Osteoblast (primary cell): Measurements from ENCODE around the gene AARSD1. TPM values are rescaled to one million over a fixed set of nuclear protein-coding genes. Genes with fewer than 3 reads are reported as not detected.
A peak's percentile ranks its signal among the peaks of the same experiment; 100 is the strongest.

ENCODE experiments used
- DNase-seq: peaks from one replicate; pipeline ENCODE4 v3.0.0; 2011; ENCODE audit warnings: low spot score, mixed read lengths; ENCODE audit not compliant: insufficient read length; ENCODE audit errors: missing footprints
- H2AFZ ChIP-seq: 2 replicates; pipeline ENCODE4 v1.6.0; 2011; ENCODE audit warnings: mild to moderate bottlenecking, low read length
- H3K27ac ChIP-seq: 2 replicates; pipeline ENCODE4 v1.5.1; 2011; ENCODE audit warnings: mild to moderate bottlenecking, low read depth, low read length, moderate library complexity
- H3K27me3 ChIP-seq: 2 replicates; pipeline ENCODE4 v1.6.0; 2012; ENCODE audit warnings: mild to moderate bottlenecking, control low read depth, inconsistent platforms, low read length, moderate library complexity; ENCODE audit not compliant: insufficient read depth
- H3K36me3 ChIP-seq: 2 replicates; pipeline ENCODE4 v1.5.1; 2011; ENCODE audit warnings: mild to moderate bottlenecking, low read length, control low read depth, moderate library complexity; ENCODE audit not compliant: insufficient read depth
- H3K4me1 ChIP-seq: 2 replicates; pipeline ENCODE4 v1.5.1; 2011; ENCODE audit warnings: mild to moderate bottlenecking, low read length, control low read depth, moderate library complexity; ENCODE audit not compliant: insufficient read depth
- H3K4me2 ChIP-seq: 2 replicates; pipeline ENCODE4 v1.6.0; 2011; ENCODE audit warnings: mild to moderate bottlenecking, low read length; ENCODE audit not compliant: insufficient read depth
- H3K4me3 ChIP-seq: fragments of 200-600 bp; sonication (generic); 3 replicates; pipeline ENCODE4 v1.5.1; 2012; ENCODE audit warnings: mild to moderate bottlenecking, low read length, inconsistent platforms; ENCODE audit not compliant: insufficient read depth
- H3K79me2 ChIP-seq: 2 replicates; pipeline ENCODE4 v1.6.0; 2012; ENCODE audit warnings: mild to moderate bottlenecking, low read length, control low read depth, inconsistent platforms; ENCODE audit not compliant: insufficient read depth
- H3K9me3 ChIP-seq: 2 replicates; pipeline ENCODE4 v1.5.1; 2011; ENCODE audit warnings: low read depth, low read length, control low read depth
- H4K20me1 ChIP-seq: 2 replicates; pipeline ENCODE4 v1.6.0; 2012; ENCODE audit warnings: mild to moderate bottlenecking, low read length, control low read depth; ENCODE audit not compliant: insufficient read depth
- total RNA-seq: library from RNA; depleted of rRNA; stranded (reverse); fragments of >200 nt; gene quantifications from 2 replicates; pipeline ENCODE4 v1.2.3, GENCODE V29; 2012
- TF ChIP-seq, protein P1 (sequence below): IDR thresholded peaks from 2 replicates; pipeline ENCODE4 v1.5.1; 2011; ENCODE audit warnings: mild to moderate bottlenecking, low read depth, low read length, moderate library complexity; ENCODE audit errors: extremely low read depth

Gene AARSD1
- total RNA-seq, 1 donor = 14.1 TPM

DNA sequence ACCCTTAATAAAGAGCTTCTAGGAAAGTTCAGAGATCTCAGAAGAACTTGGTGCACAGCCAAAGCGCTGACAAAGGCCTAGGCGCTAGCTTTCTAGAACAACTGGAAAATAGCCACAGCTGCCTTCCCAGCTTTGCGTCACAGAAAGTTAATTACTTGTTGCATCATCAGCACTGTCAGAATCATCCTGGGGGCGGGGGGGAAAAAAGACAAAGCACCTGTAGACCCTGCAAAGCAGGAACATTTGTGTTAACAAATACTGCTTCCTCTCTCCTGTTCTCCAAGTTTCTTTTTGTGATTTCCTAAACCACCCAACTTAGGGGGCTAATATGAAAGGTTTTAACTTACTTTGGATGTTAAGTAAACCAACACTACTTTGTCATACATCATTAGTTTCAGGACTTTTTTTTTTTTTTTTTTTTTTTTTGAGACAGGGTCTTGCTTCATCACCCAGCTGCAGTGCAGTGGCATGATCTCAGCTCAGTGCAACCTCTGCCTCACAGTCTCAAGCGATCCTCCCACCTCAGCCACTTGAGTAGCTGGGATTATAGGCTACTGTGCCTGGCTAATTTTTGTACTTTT is 4.8 kb upstream of the AARSD1 start:
- Histone ChIP-seq H4K20me1 (no peaks in the 10 kb centered on the region), H2AFZ (no peak overlapping the region), H3K4me1 (no peaks in the 10 kb centered on the region), H3K4me2 (no peak overlapping the region), H3K79me2 (peaks cover 5% of the 10 kb centered on the region), H3K36me3 (no peaks in the 10 kb centered on the region), H3K27ac (no peak overlapping the region), H3K9me3 (no peaks in the 10 kb centered on the region), H3K4me3 (no peak overlapping the region), H3K27me3 (no peaks in the 10 kb centered on the region)
- DNase-seq = peak; percentile 17
- TF ChIP-seq, protein P1, sequence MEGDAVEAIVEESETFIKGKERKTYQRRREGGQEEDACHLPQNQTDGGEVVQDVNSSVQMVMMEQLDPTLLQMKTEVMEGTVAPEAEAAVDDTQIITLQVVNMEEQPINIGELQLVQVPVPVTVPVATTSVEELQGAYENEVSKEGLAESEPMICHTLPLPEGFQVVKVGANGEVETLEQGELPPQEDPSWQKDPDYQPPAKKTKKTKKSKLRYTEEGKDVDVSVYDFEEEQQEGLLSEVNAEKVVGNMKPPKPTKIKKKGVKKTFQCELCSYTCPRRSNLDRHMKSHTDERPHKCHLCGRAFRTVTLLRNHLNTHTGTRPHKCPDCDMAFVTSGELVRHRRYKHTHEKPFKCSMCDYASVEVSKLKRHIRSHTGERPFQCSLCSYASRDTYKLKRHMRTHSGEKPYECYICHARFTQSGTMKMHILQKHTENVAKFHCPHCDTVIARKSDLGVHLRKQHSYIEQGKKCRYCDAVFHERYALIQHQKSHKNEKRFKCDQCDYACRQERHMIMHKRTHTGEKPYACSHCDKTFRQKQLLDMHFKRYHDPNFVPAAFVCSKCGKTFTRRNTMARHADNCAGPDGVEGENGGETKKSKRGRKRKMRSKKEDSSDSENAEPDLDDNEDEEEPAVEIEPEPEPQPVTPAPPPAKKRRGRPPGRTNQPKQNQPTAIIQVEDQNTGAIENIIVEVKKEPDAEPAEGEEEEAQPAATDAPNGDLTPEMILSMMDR = no peak

DNA sequence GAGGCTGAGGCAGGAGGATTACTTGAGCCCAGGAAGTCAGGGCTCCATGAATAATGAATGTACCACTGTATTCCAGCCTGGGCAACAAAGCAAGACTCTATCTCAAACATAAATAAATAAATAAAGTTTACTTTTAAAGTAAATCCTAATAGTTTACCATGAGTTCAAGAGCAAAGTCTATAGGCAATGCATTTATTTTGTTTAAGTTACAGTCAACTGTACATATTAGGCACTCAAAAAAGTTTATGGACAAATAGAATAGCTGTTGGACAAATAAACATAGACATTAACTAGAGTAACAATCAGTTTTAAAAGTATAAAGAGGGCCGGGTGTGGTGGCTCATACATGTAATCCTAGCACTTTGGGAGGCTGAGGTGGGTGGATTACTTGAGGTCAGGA is 3.7 kb upstream of the AARSD1 start:
- TF ChIP-seq, protein P1 = no peak
- no peak overlapping the region for H3K27ac ChIP-seq
- peaks cover 16% of the 10 kb centered on the region for H3K79me2 ChIP-seq
- no peaks in the 10 kb centered on the region for H3K27me3 ChIP-seq
- no peaks in the 10 kb centered on the region for H3K9me3 ChIP-seq
- no peak overlapping the region for H3K4me2 ChIP-seq
- peaks cover 6% of the 10 kb centered on the region for H3K4me1 ChIP-seq
- H2AFZ ChIP-seq = no peak overlapping the region
- H3K36me3 ChIP-seq = no peaks in the 10 kb centered on the region
- no peak overlapping the region for H3K4me3 ChIP-seq
- no peak for DNase-seq
- H4K20me1 ChIP-seq = no peaks in the 10 kb centered on the region

- no peak for DNase-seq
- H3K36me3 ChIP-seq = peaks cover 70% of the 10 kb centered on the region
Measured at GRCh38 chr17:42953669-42954068, 10.6 kb downstream of the AARSD1 start.

DNA sequence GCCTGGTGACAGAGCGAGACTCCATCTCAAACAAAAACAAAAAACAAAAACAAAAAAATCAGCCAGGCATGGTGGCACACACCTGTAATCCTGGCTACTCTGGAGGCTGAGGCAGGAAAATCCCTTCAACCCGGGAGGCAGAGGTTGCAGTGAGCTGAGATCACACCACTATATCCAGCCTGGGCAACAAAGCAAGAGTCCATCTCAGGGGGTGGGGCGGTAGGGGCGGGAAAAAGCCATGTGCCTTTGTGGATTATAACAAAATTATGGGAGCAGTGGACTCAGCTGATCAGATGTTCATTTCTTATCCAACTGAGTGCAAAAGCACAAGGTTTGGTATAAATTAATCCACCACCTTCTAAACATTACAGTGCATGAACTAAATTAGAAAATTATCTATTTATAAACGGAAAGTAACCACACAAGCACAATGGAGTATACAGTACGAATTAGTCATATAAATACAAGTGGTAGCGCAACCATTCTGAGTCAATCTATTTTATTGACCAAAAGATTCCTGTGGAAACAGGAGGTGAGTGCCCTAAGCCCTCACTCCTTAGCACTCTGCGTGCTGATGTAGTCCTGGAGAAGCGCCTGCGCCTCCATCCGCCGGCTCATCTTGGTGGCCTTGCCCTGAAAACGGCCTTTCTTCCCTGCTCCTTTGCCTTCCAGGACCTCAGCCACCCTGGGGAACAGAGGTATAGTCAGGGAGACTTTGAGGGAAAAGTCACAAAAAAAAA is 14.0 kb downstream of the AARSD1 start:
- Histone ChIP-seq H3K4me3 (no peak overlapping the region), H3K79me2 (no peaks in the 10 kb centered on the region), H3K4me1 (no peaks in the 10 kb centered on the region), H3K27ac (no peak overlapping the region), H3K36me3 (peaks cover 49% of the 10 kb centered on the region), H2AFZ (no peak overlapping the region), H3K27me3 (no peaks in the 10 kb centered on the region), H3K4me2 (no peak overlapping the region), H3K9me3 (no peaks in the 10 kb centered on the region), H4K20me1 (no peaks in the 10 kb centered on the region)
- no peak for DNase-seq
- TF ChIP-seq, protein P1 = no peak

More at GRCh38 chr17:42953669-42954068, 10.6 kb downstream of the AARSD1 start:
- Histone ChIP-seq H3K4me2 (no peak overlapping the region), H3K4me1 (no peaks in the 10 kb centered on the region), H4K20me1 (no peaks in the 10 kb centered on the region), H3K79me2 (no peaks in the 10 kb centered on the region), H2AFZ (no peak overlapping the region), H3K27ac (no peak overlapping the region), H3K9me3 (no peaks in the 10 kb centered on the region), H3K4me3 (no peak overlapping the region), H3K27me3 (no peaks in the 10 kb centered on the region)
- TF ChIP-seq, protein P1 = no peak
